NCI-H1417 (cell line): Measurements from ENCODE around the gene CALN1.
A peak's percentile ranks its signal among the peaks of the same experiment; 100 is the strongest.

Experiments used
- DNase-seq, 3 experiments: peaks; one replicate each; lab custom pipeline; 2025; lab: John Stamatoyannopoulos, UW

The CALN1 gene

DNA sequence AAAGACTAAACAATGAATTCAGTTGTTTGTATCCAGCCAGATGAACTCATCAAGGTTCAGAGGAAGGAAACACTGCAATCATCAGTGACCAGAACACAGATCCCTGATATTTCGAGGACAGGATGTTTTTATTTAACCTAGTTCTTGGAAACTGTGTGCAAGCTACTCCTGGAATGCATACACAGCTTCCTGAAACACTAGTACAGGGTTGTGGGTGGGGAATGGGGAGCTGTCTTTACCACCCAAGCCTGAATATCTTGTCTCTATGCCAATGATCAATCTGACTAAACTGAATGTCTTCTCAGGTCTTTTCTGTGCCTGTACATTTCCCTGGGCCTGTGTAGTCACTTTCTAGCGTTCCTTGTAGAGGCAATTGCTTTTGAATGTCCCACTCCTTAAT lies 374.6 kb downstream of the CALN1 start:
- no peak for DNase-seq

DNA sequence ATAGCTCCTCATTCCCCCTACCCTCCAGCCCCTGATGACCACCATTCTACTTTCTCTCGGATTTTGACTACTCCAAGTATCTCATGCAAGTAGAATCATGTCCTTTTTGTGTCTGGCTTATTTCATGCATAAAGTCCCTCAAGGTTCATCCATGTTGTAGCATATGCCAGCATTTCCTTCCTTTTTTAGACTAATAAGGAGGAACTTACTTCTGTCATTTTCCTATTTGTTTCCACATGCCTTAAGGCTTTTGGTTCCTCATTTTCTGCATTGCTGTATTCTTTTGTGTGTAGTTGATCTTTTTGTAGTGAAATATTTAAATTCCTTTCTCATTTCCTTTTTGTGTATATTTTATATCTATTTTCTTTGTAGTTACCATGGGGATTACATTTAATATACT lies 376.9 kb downstream of the CALN1 start:
- DNase-seq = no peak

DNA sequence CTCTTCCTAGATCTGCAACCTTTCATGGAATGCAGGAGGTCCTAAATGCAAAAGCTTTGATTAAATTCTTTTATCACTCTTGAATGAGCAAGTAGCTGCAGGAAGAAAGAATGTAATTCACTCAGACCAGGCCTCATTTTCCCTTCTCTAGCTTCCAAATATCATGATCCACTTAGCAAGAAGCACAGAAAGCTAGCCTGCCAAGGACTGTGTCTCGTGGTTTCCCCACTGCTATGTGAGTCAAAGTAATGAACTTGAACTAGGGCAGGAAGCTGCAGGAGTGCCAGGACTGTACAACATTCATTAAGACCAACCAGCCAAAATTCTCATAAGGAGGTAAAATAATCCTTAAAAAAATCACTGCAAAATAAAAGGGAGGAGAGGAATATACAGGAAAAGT lies 379.2 kb downstream of the CALN1 start:
- DNase-seq = no peak

GRCh38 chr7:72030994-72031667 lies 381.0 kb downstream of the CALN1 start:
- DNase-seq = no peak

- no peak for DNase-seq
Measured at GRCh38 chr7:72028267-72028666, 383.9 kb downstream of the CALN1 start.

DNA sequence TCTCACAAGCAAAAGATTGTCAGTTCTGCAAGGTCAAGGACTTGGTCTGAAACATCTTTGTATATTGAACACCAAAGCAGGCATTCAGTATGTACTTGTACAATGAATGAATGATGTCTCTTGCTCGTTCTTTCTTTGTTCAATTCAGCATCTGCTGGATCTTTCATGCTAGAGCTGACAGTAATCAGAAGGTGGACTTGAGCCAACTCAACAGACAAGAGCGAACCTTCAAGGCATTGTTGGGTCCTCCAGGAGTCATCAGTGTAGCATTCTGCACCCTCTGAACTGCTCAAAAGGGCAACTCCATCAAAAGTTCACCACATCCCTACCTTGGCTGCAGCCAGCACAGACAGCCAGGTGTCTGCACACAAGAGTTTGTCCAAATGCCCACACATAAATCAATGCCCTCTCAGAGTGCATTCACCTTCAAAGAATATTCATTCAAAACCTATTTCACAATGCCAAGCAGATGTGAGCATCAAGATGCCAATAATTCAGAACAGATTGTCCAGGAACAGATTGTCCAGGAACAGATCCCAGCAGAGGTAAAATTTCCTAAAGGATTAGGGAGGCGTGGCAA lies 386.7 kb downstream of the CALN1 start:
- no peak for DNase-seq

DNA sequence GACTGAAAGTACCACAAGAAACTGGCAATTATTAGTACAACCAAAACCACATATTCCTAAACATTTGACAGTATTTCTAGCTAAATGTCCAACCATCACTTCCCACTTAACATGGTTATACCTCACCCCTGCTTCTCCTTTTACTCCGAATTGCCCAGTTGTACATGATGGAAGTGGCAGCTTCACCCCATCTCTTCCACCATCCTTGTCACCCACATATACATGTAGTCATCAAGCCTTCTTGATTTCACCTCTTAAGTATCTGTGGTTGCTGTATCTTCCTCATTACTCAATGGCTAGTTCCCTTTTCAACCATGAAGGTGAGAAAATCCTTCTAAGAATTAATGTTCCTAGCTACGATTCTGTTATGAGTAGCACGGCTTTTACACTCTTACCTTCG lies 388.2 kb downstream of the CALN1 start:
- no peak for DNase-seq

- no peak for DNase-seq
Measured at GRCh38 chr7:72021716-72022115, 390.4 kb downstream of the CALN1 start.

DNA sequence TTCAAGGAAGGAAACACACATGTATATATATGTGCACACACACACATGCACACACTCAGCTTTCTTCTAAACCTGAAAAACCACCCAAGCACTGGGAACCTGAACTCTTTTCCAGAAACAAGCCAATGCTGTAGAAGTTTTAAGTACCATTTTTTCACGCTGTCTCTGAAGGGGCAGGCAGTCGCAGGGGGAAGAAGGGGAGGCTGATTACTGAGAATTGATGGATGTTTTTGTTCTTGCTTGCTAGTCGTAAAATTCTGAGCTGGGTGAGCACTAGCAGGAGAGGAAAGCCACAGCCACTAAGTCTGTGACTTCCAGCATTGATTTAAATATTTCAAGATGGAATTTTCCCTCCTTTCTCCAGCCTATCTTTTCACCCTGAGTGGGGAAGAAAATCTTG lies 391.8 kb downstream of the CALN1 start:
- DNase-seq = no peak

GRCh38 chr7:72019436-72019835 lies 392.7 kb downstream of the CALN1 start:
- no peak for DNase-seq

DNA sequence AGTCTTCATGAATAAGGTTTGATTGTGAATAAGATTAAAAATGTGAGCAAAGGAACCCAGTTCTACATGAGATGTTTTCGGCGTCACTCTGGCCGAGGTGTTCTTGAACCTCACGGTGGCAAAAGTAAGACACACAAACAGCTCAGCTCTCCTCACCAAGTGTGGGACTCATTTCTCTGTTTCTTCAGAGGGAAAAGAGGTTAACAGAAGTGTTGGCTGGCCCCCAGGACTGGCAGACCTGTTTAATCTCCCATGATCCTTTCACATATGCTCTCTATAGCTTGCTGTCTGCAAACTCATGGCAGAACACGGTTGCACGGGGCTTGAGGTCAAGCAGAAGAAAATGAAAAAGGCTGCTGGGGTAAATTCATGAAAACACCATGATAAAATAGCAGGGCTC lies 394.4 kb downstream of the CALN1 start:
- no peak for DNase-seq

DNA sequence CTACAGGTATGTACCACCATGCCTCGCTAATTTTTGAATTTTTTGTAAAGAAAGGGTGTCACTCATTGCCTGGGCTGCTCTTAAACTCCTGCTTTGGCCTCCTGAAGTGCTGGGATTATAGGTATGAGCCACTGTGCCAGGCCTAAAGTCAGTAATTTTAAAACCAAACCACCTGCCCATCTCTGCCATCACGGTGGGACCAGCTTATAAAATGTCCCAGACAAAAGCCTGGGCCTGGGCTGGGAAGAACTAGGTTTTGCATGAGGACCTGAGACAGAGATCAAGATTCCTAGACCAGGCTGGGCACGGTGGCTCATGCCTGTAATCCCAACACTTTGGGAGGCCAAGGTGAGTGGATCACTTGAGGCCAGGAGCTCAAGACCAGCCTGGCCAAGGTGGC lies 395.6 kb downstream of the CALN1 start:
- DNase-seq = no peak

DNA sequence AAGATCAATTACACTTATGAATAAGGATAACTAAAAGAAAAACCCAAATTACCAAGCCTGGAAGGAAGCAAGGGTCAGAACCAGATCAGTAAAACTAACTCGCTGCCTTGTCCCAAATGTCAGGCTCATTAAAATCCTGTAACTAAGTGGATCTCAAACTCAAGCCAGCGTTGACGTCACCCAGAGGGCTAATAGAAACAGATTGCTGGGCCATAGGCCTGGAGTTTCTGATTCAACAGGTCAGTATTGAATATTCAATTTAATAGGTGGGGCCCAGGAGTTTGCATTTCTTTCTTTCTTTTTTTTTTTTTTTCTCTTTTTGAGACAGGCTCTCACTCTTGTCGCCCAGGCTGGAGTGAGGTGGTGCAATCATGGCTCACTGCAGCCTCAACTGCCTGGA lies 397.0 kb downstream of the CALN1 start:
- no peak for DNase-seq

DNA sequence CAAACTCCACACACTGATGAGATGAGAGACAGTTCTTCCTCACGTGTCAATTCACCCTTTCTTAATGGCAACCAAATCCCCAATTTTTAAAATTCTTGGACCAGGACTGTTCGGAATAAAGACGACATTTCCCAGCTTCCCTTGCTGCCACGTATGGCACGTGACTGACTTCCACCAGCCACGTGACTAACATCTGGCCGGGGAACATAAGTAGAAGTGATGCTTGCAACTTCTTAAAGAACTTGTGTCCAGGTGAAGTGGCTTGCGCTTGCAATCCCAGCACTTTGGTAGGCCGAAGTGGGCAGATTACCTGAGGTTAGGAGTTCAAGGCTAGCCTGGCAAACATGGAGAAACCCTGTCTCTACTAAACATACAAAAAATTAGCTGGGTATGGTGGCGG lies 405.1 kb downstream of the CALN1 start:
- no peak for DNase-seq

GRCh38 chr7:72003236-72003635 lies 408.9 kb downstream of the CALN1 start:
- no peak for DNase-seq

DNA sequence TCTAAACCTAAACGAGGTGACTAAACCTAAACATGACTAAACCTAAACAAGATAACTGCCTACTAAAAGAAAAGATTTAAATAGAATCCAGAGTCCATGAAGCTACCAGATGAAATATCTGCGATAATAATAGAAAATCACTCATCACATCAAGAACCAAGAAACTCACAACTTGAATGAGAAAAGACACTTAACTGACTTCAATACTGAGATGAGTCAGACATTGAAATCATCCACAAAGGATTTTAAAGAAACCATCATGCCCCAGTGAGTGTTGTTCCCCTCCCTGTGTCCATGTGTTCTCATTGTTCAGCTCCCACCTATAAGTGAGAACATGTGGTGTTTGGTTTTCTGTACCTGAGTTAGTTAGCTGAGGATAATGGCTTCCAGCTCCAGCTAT lies 416.0 kb downstream of the CALN1 start:
- no peak for DNase-seq

DNA sequence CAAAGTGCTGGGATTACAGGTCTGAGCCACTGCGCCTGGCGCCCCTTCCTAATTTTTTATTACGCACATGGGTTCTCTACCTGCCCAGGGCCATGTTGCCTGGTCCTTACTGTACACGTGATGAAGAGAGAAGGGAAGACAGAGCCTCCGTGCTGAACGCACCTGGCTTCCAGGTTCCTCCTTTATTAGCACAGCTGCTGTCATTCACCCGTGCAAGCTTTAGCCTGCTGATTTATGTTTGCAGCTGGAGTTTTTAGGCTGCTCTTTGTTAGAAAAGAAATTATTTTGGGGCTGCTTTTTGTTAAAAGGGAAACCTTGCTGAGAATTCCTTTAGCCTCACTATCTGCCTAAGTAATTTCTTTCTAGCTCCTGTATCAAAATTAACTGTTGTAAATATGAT lies 417.0 kb downstream of the CALN1 start:
- DNase-seq = peak; percentile 10 to 94 (median 45)

DNA sequence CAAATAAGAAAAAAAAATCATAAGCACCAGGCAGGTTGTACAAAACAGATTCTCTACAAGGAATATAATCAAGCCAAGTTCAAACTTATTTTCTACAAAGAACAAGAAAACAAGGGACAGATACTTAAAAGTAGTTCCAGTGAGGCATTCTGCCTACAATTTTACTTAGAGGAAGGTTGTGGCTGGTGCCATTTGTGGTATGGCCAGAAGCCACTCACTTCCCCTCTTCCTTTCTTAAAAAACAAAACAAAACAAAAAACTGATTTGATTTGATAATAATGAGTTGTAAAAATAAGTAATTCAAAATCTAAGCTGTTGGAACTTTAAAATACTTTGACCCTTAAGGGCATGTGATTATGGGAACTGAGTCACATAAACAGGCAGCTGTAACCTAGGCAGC lies 420.6 kb downstream of the CALN1 start:
- DNase-seq = no peak

DNA sequence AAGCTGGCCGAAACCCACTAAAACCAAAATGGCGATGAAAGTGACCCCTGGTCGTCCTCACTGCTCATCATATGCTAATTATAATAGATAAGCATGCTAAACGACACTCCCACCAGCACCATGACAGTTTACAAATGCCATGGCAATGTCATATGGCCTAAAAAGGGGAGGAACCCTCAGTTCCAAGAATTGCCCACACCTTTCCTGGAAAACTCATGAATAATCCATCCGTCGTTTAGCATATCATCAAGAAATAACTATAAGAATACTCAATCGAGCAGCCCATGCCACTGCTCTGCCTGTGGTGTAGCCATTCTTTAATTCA lies 422.0 kb downstream of the CALN1 start:
- no peak for DNase-seq

- DNase-seq = peak in 1 of 3 experiments; percentile 35
Measured at GRCh38 chr7:71988201-71988600, 423.9 kb downstream of the CALN1 start.

DNA sequence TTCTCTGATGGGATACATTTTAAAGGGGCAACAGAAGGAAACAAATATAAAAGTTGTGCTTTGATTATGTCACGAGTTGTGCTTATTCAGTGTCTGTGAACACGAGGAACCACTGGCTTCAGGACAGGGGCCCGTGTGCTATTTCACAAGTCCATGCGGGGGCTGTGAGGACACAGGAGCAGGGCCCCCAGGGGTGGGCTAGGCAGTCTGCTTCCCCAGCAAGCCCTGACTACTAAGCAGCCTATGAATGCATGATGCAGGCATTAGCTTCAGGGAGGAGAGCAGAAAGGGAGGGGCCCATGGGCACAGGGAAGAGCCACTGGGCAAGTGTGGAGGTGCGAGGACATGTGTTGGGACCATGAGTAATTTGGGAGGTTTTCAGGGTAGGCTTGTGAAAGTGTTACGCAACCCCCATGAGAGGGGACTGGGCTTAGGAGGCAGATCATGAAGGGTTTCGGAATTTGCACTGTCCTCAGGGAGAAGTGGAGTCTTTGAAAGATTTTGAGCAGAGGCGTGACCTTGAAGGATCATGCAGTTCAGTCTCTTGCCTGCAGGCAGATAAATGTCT lies 424.9 kb downstream of the CALN1 start:
- DNase-seq = no peak

DNA sequence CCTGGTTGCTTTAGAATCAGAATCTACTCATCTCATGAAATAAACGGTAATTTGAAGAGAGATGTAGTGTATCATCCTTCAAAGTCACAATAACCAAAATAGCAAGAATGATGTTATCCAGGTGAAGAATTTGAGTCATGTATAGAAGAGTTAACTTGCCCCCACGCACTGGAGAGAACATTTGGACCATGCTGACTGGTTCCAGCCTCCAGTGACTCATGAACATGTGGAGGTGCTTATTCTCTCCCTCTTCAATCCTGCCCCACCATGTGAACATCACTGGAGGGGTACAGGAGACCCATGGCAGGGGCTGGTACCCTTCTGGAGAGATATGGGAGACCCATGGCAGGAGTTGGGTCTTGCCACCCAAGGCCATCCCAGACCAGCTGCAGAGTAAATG lies 427.8 kb downstream of the CALN1 start:
- DNase-seq = no peak

- peak in 1 of 3 experiments; percentile 69 for DNase-seq
Measured at GRCh38 chr7:71982851-71983250, 429.3 kb downstream of the CALN1 start.

- no peak for DNase-seq
Measured at GRCh38 chr7:71976645-71977044, 435.5 kb downstream of the CALN1 start.
